ENCODE measurements around the gene KAZN.

DNA sequence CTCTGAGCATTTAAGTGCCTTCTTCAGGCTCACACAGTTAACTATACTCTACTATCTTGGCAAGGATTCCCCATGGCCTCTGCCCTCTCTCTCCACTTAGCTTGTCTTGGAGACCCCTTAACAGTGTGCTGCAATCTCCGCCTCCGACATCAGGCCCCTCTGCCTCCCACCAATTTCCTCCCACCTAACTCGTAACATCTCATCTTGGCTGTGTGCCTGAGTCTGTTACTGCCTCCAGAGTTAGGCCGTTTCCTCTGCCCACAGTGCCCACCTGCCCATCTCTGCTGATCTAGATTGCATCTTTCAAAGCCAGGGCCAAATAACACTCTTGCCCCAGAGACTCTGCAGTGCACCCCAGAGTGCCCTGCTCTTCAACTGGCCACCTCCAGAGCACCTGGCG lies 310.8 kb downstream of the KAZN start:
- TF ChIP-seq, protein P1, sequence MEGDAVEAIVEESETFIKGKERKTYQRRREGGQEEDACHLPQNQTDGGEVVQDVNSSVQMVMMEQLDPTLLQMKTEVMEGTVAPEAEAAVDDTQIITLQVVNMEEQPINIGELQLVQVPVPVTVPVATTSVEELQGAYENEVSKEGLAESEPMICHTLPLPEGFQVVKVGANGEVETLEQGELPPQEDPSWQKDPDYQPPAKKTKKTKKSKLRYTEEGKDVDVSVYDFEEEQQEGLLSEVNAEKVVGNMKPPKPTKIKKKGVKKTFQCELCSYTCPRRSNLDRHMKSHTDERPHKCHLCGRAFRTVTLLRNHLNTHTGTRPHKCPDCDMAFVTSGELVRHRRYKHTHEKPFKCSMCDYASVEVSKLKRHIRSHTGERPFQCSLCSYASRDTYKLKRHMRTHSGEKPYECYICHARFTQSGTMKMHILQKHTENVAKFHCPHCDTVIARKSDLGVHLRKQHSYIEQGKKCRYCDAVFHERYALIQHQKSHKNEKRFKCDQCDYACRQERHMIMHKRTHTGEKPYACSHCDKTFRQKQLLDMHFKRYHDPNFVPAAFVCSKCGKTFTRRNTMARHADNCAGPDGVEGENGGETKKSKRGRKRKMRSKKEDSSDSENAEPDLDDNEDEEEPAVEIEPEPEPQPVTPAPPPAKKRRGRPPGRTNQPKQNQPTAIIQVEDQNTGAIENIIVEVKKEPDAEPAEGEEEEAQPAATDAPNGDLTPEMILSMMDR (IDR thresholded peaks at IDR 0.05; ENCODE audit: low read length) = no peak
- no peak for TF ChIP-seq EZH2 (optimal IDR thresholded peaks at IDR 0.05; ENCODE audit: low read depth, low read length)

Measured in MM.1S (cell line).